ENCODE measurements around the gene SMARCAL1. TPM values are rescaled to one million over a fixed set of nuclear protein-coding genes. Genes with fewer than 3 reads are reported as not detected.

The SMARCAL1 gene
- total and polyA plus RNA-seq, 2 of the 13 experiments (the other 11 are each of a cell fraction or from before 2014, with no cell fraction given): 12.7 to 21.3 TPM

GRCh38 chr2:216503697-216504375 lies 91.6 kb downstream of the SMARCAL1 start (continued):
- TF ChIP-seq ZHX1 (CRISPR knock-in tag; IDR thresholded peaks at IDR 0.05; ENCODE audit: low read depth) (no peak), POLR2AphosphoS2 (IDR thresholded peaks at IDR 0.05; ENCODE audit: low read depth, low read length) (peak; percentile 39; the same call in 1 of the 2 replicates), ZNF230 (CRISPR knock-in tag; IDR thresholded peaks at IDR 0.05) (no peak), AGO2 (optimal IDR thresholded peaks at IDR 0.05; ENCODE audit: low read depth, low read length) (no peak), THAP11 (CRISPR knock-in tag; IDR thresholded peaks at IDR 0.05) (0 out of 2 replicates have a peak, but pooled peaks have one; percentile 15), KLF16 (CRISPR knock-in tag; IDR thresholded peaks at IDR 0.05) (no peak), THRA (CRISPR knock-in tag; IDR thresholded peaks at IDR 0.05; ENCODE audit: borderline replicate concordance) (no peak), ZNF501 (CRISPR knock-in tag; IDR thresholded peaks at IDR 0.05) (no peak), ZNF557 (CRISPR knock-in tag; IDR thresholded peaks at IDR 0.05) (no peak), NKX3-1 (CRISPR knock-in tag; IDR thresholded peaks at IDR 0.05) (no peak), ZNF331 (CRISPR knock-in tag; IDR thresholded peaks at IDR 0.05) (no peak), BRF2 (CRISPR knock-in tag; IDR thresholded peaks at IDR 0.05) (0 out of 2 replicates have a peak, but pooled peaks have one; percentile 61), ZNF547 (CRISPR knock-in tag; IDR thresholded peaks at IDR 0.05) (no peak), ZFP90 (CRISPR knock-in tag; IDR thresholded peaks at IDR 0.05; ENCODE audit: borderline replicate concordance) (0 out of 2 replicates have a peak, but pooled peaks have one; percentile 40), SIN3A (IDR thresholded peaks at IDR 0.05; ENCODE audit: borderline replicate concordance, low read depth, low read length) (no peak), U2AF1 (optimal IDR thresholded peaks at IDR 0.05; ENCODE audit: low read depth, low read length) (no peak), TARDBP (CRISPR knock-in tag; IDR thresholded peaks at IDR 0.05) (no peak), CCDC6 (CRISPR knock-in tag; IDR thresholded peaks at IDR 0.05) (no peak), ZFP62 (CRISPR knock-in tag; IDR thresholded peaks at IDR 0.05) (no peak), ZNF234 (CRISPR knock-in tag; conservative IDR thresholded peaks at IDR 0.05) (no peak), PPARG (CRISPR knock-in tag; conservative IDR thresholded peaks at IDR 0.05) (no peak), NCOA5 (CRISPR knock-in tag; IDR thresholded peaks at IDR 0.05) (no peak), ATF7 (IDR thresholded peaks at IDR 0.05) (no peak), ATF7 (CRISPR knock-in tag; IDR thresholded peaks at IDR 0.05) (no peak), ZNF567 (CRISPR knock-in tag; IDR thresholded peaks at IDR 0.05; ENCODE audit: borderline replicate concordance) (no peak), PHF5A (CRISPR knock-in tag; IDR thresholded peaks at IDR 0.05; ENCODE audit: low read depth, unreplicated experiment) (no peak)
